D341Med (cell line): ENCODE measurements around the gene SETD3.

Experiments used
- DNase-seq: peaks from one replicate; pipeline ENCODE4 v3.0.0; 2012; ENCODE audit warnings: low spot score

SETD3 gene

DNA sequence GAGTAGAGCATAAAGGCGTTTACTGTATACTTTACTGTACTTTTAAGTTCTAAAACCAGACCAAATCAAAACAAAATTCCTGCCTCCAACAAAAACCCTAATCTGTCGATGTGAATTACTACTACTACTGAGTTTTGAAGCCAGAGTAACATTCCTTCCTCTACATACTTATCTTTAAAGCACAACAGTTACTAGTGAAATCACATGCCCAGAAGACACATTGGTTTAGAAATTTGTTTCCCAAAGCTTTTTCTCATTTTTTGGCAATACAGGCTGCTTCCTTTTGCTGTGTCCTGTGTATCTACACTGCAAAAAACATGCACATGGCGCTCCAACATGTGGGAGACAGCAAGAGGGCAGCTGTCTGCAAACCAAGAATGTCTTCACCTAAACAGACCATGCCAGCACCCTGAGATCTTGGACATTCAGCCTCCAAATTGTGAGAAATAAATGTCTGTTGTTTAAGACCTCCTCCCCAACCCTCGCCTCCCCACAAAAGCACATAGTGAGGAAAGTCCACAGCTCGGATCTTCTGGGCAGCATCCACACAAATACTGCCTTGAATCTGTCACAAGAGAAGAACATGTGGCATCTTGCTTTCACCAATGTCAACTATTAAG, 21.1 kb downstream of the SETD3 start:
- DNase-seq = no peak

DNA sequence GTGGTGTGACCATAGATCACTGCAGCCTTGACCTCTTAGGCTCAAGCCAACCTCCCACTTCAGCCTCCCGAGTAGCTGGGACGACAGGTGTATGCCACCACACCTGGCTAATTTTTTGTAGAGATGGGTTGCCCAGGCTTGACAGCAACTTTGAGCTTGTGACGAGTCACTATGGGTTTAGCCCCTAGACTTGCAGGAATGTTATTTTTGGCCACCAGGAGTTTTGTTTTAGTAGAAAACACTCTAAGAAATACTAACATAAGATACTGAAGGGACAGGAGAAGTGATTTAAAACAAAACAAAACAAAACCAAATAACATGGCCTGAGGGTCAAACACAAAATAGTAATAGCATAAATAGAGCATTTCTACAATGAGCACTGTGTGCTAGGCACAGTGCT, 26.4 kb downstream of the SETD3 start:
- DNase-seq = no peak

DNA sequence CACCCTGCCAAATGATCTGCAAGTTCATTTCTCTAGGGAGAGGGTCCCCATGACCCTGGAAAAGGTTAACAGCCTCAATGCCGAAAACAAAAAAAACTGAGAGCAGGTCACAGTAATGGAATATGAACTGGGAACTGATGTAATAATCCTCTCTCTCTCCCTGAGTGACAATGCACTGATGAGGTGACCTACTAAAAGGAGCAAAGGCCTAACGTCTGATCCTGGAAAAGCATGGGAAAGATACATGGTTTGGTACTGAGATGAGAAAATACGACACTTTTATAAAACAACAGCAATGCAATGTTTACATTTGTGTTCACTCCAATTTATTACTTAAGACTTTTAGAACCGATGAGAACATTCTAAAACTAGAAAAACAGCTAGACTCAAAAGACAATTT, 27.7 kb downstream of the SETD3 start:
- no peak for DNase-seq

DNA sequence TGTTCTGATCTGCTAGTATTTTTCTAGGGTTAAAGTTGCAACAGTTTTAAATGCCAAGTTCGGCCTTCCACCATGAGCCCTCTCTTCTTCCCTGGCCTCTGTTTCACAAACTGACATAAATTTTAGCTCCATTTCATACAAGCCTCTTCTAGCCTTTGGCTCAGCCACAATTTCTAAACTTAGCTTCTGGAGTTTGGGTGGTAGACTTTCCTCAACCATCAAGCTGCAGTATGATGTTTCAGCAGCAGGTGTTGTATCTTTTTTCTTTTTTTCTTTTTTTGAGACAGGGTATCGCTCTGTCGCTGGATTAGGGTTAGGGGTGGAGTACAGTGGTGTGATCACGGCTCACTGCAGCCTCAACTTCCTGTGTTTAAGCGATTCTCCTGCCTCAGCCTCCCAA, 29.4 kb downstream of the SETD3 start:
- DNase-seq = no peak

DNA sequence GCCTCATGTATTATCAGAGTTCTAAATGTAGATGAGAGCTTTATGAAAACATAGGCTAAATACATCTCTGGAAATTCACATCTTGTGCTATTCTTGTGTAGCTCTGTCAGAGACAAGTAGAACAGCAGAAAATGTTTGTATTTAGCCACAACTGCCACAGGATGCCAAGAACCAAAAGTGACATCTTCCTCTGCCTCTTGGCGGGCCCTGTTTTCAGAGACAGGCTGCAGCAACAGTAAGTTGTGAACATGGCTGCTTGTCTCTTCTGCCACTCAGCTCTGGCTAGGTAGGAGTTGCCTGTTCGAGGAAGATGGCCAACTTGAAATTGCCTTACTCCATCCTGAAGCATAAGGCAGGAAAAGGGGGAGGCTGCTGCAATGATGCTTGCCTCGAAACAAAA, 30.4 kb downstream of the SETD3 start:
- DNase-seq = no peak

DNA sequence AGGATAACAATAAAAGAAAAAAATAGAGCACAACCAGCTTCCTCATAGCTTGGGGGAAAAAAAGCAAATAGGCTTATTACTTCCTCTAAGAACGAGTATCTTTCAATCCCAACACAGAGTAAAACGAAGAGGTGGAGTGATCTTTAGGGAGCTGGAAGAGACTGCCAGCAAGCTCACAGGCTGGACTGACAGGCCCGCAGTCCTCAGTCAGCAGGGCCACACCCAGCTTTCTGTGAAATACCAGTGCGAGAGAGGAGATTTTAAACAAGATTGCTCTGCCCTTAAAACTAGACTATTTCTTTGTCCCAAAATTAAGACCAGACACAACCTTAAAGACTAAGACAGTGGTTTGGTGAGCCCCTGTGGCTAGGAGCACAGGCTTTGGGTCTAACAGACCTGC, 32.9 kb downstream of the SETD3 start:
- no peak for DNase-seq

DNA sequence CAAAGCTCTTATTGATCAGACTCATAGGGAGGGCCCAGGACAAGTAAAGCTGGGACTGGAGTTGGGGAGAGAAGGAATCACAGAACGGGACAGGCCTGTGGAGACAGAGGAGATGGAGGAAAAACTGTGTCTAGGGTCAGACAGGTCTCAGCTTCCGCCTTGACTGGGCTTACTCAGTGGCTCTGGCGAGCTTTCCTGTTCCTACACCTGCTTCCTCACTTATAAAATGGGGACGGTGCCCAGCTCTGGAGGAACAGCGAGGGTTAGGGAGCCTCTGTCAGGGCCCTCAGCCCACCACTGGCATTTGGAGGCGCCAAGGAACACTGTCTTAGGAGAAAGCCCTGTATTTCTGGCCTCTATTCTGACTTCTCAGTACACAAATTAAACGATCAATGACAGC, 34.7 kb downstream of the SETD3 start:
- no peak for DNase-seq

DNA sequence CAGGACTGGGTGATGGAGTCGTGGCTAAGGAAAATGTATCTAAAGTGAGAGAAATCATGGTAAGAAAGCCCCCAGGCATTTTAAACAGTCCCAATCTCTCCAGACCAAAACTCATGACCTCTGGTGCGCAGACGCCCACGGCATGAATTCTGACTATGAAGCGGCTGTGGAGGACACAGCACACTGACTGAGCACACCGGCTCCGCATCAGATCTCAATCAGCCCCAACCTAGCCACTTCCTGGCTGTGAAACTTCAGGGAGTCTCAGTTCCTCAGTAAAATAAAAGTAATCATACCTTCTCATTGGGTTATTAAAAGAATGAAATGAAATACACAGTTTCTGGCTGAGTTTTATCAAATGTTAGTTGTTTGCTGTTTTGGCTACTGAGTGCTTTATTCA, 38.7 kb downstream of the SETD3 start:
- DNase-seq = no peak

DNA sequence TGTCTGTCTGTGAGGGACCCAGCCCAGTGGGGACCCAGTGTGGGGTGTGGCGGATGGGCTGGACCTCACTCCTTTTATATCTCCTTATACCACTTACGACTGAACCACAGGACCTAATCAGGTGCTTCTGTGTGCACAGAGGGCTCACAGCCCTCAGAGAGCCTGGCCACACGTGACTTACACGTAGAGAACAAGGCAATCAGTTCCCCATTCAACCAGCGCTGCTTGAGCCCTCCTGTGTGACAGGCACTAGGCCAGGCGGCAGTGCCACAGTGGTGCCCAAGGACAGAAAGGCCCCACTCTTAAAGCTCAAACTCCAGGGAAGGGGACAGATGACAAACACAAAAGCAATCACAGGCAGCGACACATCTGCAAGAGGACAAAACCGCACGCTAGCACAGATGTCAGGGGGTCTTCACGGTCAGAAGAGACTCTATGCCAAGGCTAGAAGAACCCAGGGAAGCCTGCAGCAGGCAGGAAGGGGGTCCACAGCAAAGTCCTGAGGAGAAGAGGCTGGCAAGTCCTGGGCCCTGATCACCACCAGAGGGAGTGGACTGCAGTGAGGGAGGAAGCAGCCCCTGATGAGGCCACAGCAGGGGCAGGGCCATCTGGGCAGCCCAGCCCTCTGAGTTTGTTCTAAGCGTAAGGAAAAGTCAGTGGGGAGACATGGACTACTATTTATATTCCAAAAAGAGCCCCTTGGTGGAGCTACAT, 39.3 kb downstream of the SETD3 start:
- no peak for DNase-seq

DNA sequence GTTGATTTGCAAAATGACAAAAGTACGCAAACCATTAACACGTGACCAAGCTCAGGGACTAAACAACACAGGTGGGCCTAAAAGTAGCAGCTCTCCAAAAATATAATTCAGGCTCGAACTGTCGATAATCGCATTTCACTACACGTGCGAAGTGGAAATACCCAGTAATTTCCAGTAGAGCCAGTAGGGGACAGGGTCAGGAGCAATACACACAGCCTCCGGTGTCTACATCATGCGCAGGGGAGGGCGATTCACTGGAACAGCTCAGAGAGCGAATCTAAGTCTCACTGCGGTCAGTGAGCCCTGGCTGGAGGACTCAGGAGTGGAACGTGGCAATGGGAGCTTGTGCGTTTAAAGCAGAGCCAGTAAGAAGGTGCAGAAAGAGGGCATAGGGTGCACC, 40.4 kb downstream of the SETD3 start:
- DNase-seq = no peak

DNA sequence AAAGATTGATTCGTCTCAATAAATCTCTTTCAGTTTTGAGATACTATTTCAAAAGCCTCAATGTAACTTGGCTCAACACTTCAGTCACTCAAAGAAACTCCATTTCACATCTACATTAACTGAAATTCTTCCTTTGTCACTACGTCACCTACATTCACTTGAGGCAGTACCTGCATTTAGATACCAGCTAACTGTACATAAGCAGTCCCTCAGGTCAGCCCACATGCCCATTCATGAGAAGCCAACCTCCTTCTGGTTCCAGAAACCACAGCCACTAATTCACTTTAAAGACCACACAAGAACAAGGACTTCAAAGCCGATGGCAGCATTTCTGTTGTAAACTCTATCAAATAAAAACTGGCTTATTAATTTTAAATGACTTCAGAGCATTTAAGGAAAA, 43.0 kb downstream of the SETD3 start:
- DNase-seq = no peak

DNA sequence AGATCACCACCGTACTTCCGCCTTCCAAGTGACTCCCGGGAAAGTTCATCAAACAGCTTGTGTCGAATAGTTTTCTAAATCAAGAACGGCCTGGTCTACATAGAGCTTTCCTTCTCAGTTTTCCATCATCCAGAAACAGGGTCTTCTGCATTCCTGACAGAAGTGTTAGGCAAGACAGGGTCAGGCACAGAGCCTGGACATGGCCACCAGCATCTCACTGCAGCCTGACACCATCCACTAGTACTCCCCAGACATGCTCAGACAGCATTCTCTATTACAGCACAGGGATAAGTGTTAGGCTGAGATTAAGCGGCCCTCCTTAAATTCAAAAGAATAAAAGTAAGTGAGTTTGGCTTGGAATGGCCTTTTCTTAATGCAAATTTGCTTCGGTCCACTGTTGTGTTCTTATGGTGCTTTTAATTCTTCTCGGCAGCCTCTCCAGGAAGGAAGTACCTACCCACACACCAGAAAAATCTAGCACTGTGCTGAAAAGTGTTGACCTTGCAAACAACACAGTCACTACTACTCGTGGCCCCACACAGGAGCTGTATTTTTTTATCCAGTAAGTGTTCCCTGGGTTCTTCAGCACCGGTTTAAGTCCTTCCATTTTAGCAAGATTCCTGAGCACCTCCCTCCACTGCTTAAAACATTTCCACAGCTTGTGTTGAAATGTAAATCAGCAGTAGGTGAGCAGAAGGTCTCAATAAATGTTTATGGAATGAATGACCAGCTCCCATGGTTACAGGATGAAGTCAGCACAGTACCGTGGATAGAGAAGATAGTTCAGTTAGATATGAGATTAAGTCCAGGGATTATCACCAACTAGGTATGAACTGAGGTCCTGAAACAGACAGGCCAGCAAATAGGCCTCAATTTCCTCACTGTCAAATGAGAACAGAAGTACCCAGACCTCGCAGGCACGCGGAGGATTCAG, 44.1 kb downstream of the SETD3 start:
- DNase-seq = no peak

DNA sequence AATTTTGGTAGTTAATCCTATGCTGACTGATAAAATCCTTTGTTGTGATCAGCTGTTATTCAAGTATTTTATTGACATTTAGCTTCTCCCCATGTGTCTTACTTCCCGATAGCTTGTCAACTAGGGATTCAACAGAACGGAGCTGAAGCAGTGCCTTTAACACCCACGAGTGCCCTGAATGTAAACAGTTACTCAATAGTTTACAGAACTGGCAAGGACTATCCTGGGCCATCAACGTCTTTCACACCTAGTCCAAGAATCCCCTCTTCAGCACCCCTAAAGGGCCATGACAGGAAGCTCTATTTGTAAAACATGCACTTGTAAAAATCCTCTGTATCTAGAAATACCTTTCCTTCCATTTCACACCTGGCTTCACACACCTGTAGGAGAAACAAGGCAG, 45.3 kb downstream of the SETD3 start:
- DNase-seq = no peak

DNA sequence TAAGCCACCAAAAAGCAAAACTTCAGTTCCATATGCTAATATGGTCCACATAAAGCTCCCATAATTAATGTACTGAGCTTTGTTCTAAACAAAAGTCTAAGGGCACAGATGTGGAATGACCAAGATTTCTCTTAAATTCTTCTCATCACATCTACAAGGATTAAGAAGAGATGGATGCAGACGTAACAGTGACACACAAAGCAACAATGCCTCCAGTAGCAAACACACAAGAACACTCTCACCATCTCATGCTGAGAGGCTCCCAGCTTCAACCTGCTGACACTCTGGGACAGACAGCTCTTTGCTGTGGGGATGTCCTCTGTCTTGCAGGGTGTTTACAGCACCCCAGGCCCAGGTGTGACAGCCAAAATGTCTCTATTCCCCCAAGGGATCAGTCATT, 48.2 kb downstream of the SETD3 start:
- DNase-seq = no peak

DNA sequence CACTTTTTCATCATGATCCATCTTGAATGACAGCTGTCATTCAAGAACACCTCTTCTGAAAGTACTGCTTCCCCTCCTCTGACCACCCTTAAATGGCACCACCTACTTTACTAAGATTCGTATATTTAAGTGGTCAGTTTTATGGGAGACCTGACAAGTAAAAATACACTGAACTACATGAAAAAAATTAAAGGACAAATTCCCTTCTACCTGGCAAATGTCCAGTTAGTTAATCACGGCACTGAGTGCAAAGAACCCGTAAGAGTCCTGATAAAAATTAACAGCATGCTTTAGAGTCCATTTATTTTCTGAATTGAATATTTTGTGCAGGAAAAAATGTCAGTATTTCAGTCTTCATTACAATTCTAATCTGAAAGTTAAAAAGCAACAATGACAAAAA, 48.7 kb downstream of the SETD3 start:
- no peak for DNase-seq

DNA sequence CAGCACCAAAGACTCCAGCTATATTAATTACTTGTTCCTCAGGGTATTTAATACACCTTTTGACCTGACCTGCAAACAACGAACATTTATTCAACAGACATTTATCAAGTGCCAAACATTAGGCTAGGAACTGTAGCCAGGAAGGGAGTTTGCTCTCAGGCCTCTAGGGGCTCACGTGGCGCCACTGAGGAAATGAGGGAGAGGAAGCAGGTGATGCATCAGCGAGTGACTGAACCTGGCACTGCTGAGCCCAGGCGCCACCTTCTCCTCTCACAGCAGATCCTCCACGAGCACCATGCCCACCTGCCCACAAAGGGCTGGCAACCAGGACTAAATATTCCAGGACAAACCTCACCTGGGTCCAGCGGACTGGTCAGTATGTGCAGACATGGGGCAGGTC, 50.2 kb downstream of the SETD3 start:
- DNase-seq = peak; percentile 55

DNA sequence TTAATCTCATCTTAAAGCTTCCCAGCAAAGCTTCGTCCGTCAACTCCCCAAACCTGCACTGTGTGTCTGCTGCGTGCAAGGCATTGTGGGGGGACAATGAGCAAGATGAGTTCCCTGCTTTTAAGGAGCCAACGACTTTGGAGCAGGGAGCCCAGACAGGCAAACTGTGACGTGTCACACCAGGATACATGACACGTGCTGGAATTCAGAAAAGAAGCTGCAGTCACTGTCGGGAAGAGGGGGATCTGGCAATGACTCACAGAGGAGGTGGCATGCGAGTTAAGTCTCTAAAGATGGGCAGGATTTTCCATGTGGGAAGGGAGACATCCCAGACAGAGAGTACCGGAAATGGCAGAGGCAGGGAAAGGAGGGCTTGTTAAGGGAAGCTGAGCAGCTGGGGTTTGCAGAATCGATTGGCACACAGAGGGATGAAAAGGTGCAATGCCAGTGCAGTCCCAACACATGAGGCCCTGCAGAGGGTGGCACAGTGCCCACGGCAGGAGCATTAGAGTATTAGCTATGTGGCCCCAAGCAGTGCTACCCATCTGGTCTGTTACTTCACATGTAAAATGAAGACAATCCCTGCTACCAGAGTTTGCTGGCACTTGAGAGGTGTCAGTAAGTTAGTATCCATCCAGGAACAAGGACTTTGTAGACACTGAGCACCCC, 52.9 kb downstream of the SETD3 start:
- DNase-seq = peak; percentile 48

DNA sequence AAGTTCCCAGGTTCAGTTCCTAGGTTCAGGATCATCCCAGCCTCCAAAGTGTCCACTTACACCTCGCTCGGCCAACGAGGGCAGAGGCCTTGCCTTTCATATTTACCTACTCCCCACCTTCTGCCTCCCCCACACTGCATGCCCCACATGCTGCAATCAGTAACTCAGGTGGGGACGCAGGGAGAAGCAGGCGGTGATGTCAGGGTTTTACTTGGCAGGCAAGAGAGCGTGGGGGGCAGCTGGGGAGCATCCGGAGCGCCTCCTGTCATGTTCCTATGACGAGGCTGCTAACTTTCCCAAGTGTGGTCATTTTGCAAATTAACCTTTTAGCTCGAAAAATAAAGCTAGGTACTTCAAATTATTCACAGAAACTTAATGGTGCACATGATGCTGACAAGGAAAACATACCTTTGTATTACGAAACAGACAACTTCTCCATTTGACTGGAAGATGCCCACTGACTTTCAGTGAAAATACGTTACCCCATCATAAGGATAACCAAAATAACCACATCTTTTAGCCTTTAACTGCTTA, 53.8 kb downstream of the SETD3 start:
- DNase-seq = no peak

DNA sequence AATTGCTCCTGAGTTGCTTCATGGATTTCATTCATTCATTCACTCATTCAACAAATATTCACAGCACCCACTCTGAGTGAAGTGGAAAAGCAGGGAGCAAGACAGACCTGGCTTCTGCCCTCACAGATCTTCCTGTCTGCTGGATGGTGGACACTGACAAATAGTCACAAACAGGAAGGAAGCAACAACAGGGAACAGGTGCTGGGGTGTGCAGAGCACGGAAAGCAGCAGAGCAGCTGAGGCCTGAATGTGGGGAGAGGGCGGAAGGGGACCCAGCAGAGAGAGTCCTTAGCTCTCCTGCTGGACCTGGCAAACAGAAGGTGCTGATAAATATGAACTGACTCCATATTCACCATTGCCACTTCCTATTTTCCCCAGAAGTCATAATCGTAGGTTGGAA, 54.4 kb downstream of the SETD3 start:
- DNase-seq = no peak

DNA sequence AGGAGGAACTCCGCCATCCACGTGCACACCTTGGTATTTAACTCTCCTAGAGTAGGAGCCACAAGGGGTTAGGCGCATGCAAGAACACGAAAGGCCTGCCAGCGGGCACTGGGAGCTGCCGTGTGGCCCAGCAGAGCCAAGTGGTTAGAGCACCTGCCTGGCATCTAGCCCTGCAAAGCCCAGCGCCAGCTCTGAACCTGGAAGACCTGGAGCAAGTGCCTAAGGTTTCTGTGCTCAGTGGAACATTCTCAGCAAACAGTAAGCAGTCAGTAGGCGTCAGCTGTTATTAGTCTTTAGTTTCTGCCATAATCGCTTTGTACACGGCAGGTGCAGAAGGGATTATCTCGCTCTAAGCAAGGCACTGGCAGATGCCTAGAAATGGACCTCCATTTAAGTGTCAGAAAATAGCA, 55.4 kb downstream of the SETD3 start:
- peak; percentile 74 for DNase-seq

DNA sequence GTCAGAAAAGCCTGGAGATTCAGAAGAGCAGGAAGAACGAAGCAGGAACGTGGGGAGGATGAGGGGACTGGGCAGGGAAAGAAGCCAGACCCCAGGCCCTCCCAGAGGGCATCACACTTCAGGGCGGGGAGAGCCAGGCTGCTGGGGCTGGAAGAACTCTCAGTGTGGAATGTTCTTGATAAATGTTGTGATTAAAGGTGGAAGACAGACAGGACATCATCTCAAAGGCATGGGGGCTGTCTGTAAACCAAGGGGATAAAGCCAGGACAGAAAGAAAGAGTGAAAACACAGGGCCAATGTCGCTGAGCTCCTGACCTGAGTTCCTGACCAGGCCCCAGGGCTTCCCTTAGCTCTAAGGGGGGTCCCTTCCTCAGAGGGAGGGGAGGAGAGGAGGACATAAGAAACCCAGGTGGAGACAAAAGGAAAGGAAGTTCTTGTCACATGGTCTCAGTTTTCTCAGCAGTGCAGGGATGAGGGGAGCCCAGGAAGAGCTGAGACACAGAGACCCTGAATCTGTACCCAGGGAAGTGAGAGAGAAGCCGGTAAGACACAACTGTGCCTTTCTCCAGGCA, 56.3 kb downstream of the SETD3 start:
- no peak for DNase-seq

DNA sequence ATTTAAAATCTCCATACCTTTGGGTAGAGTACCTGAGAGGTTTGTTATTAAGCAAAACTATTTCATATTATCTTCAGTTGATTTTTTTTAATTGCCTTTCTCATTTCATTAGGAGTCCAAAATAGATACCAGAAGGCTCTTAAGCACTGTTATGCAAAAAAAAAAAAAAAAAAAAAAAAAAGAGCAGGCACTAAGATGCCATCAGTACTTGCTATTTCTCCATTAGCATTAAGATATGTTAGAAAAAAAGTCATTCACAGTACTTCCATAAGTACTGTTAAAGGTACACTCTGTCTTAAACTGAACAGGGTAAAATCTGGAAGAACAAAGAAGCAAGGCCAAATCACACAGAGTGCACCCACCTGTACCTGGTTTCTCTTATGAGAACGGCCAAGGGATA, 57.2 kb downstream of the SETD3 start:
- no peak for DNase-seq
